OCI-LY3 (cell line): ENCODE results near the gene UBAP1.

ENCODE experiments used
- H2AFZ ChIP-seq: fragments of 200-600, 300-600 bp; shearing (Covaris generic); 2 replicates; pipeline ENCODE4 v1.6.0; 2014; ENCODE audit warnings: antibody characterized with exemption, low read depth, low read length
- H3K27ac ChIP-seq: fragments of 200-600, 300-600 bp; sonication (generic); 2 replicates; pipeline ENCODE4 v1.5.1; 2014; ENCODE audit warnings: mild to moderate bottlenecking, low read length, moderate library complexity, mixed read lengths
- H3K27me3 ChIP-seq: fragments of 200-600, 300-600 bp; sonication (generic); 2 replicates; pipeline ENCODE4 v1.6.1; 2014; ENCODE audit warnings: low read depth, low read length, mixed read lengths
- H3K36me3 ChIP-seq: fragments of 200-600, 300-600 bp; sonication (generic); replicated peaks from 2 replicates; pipeline ENCODE3; 2014; ENCODE audit warnings: low read depth, low read length, mixed read lengths
- H3K4me1 ChIP-seq: fragments of 300-600, 200-600 bp; sonication (generic); 2 replicates; pipeline ENCODE4 v1.6.1; 2014; ENCODE audit warnings: low read length, mixed read lengths
- H3K4me2 ChIP-seq: fragments of 200-600, 300-600 bp; sonication (generic); 2 replicates; pipeline ENCODE4 v1.6.1; 2014; ENCODE audit warnings: low read length, mixed read lengths
- H3K4me3 ChIP-seq: fragments of 300-600, 200-600 bp; sonication (generic); 2 replicates; pipeline ENCODE4 v1.5.1; 2014; ENCODE audit warnings: antibody characterized with exemption, mild to moderate bottlenecking, low read length, moderate library complexity
- H3K79me2 ChIP-seq: fragments of 300-600, 200-600 bp; shearing (Covaris generic); 2 replicates; pipeline ENCODE4 v1.6.1; 2014; ENCODE audit warnings: mild to moderate bottlenecking, low read length, mixed read lengths
- H3K9ac ChIP-seq: fragments of 300-600, 200-600 bp; shearing (Covaris generic); 2 replicates; pipeline ENCODE4 v1.6.0; 2014; ENCODE audit warnings: mild to moderate bottlenecking, low read length, moderate library complexity
- H3K9me3 ChIP-seq: fragments of 200-600, 300-600 bp; shearing (Covaris generic); 2 replicates; pipeline ENCODE4 v1.6.1; 2014; ENCODE audit warnings: low read length, mixed read lengths; ENCODE audit not compliant: insufficient read depth
- H4K20me1 ChIP-seq: fragments of 200-600, 300-600 bp; sonication (generic); 2 replicates; pipeline ENCODE4 v1.6.1; 2016; ENCODE audit warnings: low read length, mixed read lengths; ENCODE audit not compliant: insufficient read depth
- EZH2phosphoT487 ChIP-seq: fragments of 200-600 bp; shearing (Covaris generic); IDR thresholded peaks from 2 replicates; pipeline ENCODE4 v1.6.1; 2018; ENCODE audit warnings: antibody characterized with exemption, mixed run types, low read depth
- TF ChIP-seq, protein P1 (sequence below): fragments of 200-600, 300-600 bp; sonication (generic); IDR thresholded peaks from 2 replicates; pipeline ENCODE4 v1.5.1; 2014; ENCODE audit warnings: antibody characterized with exemption, low read length, low read depth

The UBAP1 gene

DNA sequence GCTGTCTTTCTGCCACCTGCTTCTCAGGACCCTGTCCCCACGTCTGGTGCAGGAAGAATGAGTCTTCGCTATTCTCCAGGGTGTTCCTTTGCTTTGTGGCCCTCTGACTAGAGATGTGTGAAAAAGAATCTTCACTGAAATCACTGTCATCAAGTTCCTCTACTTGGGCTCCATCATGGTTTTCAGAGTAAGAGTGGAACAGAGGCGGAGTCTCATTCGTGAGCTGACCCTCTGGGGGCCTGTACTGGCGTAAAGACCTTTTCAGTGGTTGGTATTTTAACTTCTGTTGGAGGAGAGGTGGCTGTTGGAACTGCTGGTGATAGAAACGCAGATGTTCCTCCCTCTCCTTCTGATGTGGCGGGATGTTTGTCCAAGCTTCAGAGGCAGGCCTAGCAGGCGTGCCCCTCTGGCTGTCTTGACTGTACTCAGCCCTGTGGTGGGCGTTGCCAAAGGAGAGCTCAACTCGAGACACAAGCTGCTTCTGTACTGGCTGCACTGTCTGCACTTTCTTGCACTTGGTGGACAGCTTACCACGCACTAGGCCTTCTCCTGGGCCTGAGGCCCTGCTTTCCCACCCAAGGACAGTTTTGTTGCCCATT lies 78.2 kb downstream of the UBAP1 start:
- H4K20me1 ChIP-seq, result 0 out of 2 replicates have a peak, but pooled peaks cover 3% of the 10 kb centered on the region
- H3K36me3 ChIP-seq, result peaks cover 39% of the 10 kb centered on the region
- no peak overlapping the region for H3K9ac ChIP-seq
- no peaks in the 10 kb centered on the region for H3K9me3 ChIP-seq
- no peak overlapping the region for H2AFZ ChIP-seq
- TF ChIP-seq EZH2phosphoT487, result no peak
- TF ChIP-seq, protein P1, sequence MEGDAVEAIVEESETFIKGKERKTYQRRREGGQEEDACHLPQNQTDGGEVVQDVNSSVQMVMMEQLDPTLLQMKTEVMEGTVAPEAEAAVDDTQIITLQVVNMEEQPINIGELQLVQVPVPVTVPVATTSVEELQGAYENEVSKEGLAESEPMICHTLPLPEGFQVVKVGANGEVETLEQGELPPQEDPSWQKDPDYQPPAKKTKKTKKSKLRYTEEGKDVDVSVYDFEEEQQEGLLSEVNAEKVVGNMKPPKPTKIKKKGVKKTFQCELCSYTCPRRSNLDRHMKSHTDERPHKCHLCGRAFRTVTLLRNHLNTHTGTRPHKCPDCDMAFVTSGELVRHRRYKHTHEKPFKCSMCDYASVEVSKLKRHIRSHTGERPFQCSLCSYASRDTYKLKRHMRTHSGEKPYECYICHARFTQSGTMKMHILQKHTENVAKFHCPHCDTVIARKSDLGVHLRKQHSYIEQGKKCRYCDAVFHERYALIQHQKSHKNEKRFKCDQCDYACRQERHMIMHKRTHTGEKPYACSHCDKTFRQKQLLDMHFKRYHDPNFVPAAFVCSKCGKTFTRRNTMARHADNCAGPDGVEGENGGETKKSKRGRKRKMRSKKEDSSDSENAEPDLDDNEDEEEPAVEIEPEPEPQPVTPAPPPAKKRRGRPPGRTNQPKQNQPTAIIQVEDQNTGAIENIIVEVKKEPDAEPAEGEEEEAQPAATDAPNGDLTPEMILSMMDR, result no peak
- no peaks in the 10 kb centered on the region for H3K79me2 ChIP-seq
- no peak overlapping the region for H3K27ac ChIP-seq
- H3K4me1 ChIP-seq, result no peaks in the 10 kb centered on the region
- H3K4me2 ChIP-seq, result no peak overlapping the region
- no peaks in the 10 kb centered on the region for H3K27me3 ChIP-seq
- no peak overlapping the region for H3K4me3 ChIP-seq

DNA sequence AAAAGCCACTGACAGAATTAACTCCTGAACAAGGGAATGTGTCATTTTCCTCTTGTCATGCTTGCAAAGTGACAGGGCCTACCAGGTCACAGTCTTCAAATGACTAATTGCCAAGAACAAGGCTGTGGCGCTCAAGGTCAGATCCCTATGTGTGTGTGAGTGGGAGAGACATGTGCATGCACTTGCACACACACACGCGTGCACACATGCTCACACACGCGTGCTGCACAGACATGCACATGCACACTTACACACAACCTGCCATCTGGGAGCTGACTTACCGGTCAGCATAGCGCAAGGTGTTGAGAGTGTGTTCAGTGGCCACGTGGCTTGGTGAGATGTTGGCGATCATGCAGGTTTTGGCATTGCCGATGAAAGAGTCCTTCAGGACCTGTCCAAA lies 80.5 kb downstream of the UBAP1 start:
- peaks cover 26% of the 10 kb centered on the region for H3K36me3 ChIP-seq
- no peak overlapping the region for H3K9ac ChIP-seq
- TF ChIP-seq EZH2phosphoT487, result no peak
- TF ChIP-seq, protein P1, result no peak
- no peak overlapping the region for H2AFZ ChIP-seq
- H3K9me3 ChIP-seq, result no peaks in the 10 kb centered on the region
- H3K27ac ChIP-seq, result no peak overlapping the region
- no peak overlapping the region for H3K4me2 ChIP-seq
- no peaks in the 10 kb centered on the region for H3K79me2 ChIP-seq
- H3K4me3 ChIP-seq, result no peak overlapping the region
- no peaks in the 10 kb centered on the region for H3K4me1 ChIP-seq
- H4K20me1 ChIP-seq, result no peaks in the 10 kb centered on the region
- H3K27me3 ChIP-seq, result no peaks in the 10 kb centered on the region

DNA sequence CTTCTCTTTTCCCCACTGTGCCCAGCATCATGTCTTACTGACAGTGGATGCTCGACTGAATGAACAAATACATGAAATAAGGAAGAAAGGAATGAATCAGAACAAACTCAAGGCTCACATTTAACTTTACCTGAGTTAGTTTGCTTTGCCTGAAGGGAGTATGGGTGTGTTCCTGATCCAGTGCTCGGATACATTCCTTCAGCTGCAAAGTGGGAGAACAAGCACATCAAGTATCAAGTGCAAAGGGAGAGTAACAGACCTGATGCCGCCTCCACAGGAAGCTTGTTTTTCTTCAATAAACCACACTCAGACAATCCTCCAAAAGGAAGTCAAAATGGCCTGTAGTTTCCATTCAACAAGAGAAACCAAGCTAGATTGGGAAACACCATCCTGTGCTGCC lies 84.1 kb downstream of the UBAP1 start:
- Histone ChIP-seq H3K79me2 (no peaks in the 10 kb centered on the region), H3K9ac (no peak overlapping the region), H3K36me3 (peaks cover 13% of the 10 kb centered on the region), H4K20me1 (no peaks in the 10 kb centered on the region), H3K27ac (no peak overlapping the region), H3K4me3 (no peak overlapping the region), H3K4me2 (no peak overlapping the region), H3K27me3 (no peaks in the 10 kb centered on the region), H2AFZ (no peak overlapping the region), H3K4me1 (no peaks in the 10 kb centered on the region), H3K9me3 (no peaks in the 10 kb centered on the region)
- TF ChIP-seq EZH2phosphoT487, result no peak
- TF ChIP-seq, protein P1, result no peak

DNA sequence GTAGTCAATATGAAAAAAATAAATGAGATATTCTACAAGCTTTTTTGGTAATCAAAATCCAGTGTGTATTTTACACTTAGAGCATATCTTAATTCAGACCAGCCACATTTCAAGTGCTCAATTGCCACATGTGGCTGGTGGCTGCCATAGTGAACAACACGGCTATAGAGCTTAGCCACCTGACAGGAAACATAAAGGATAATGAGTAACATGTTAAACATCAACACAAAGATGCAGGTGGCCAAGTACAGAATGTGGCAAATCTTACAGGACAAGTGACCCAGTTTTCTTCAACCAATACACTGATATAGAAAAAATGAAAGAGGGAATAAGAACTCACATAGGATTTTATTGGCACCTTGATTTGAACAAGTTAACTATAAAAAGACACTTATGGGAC lies 88.8 kb downstream of the UBAP1 start:
- no peaks in the 10 kb centered on the region for H3K79me2 ChIP-seq
- H4K20me1 ChIP-seq, result no peaks in the 10 kb centered on the region
- H3K4me3 ChIP-seq, result no peak overlapping the region
- TF ChIP-seq, protein P1, result no peak
- TF ChIP-seq EZH2phosphoT487, result no peak
- no peak overlapping the region for H3K4me2 ChIP-seq
- H3K4me1 ChIP-seq, result no peaks in the 10 kb centered on the region
- H3K36me3 ChIP-seq, result peaks cover 3% of the 10 kb centered on the region
- H3K9ac ChIP-seq, result no peak overlapping the region
- H3K27ac ChIP-seq, result no peak overlapping the region
- H3K9me3 ChIP-seq, result no peaks in the 10 kb centered on the region
- no peaks in the 10 kb centered on the region for H3K27me3 ChIP-seq
- no peak overlapping the region for H2AFZ ChIP-seq
